SK-N-SH (cell line): Measurements from ENCODE around the gene SLC3A2. TPM values are rescaled to one million over a fixed set of nuclear protein-coding genes. Genes with fewer than 3 reads are reported as not detected.

Experiments used
- CTCF ChIA-PET: fragments of 300-600, 350-600 bp; formaldehyde crosslinking; extraction: SDS; loops from one replicate; lab custom pipeline; 2021; lab: Yijun Ruan, JAX
- POLR2A ChIA-PET: fragments of 350-600 bp; sonication (Branson Sonifier 250); formaldehyde crosslinking; extraction: SDS; loops from one replicate; lab custom pipeline; 2020; ENCODE audit warnings: antibody characterized with exemption, inconsistent platforms; lab: Yijun Ruan, JAX
- DNase-seq: peaks from one replicate; pipeline ENCODE4 v3.0.0; 2012
- H2AFZ ChIP-seq: fragments of 200-600 bp; sonication (generic); 2 replicates; pipeline ENCODE4 v1.8.1; 2016; ENCODE audit warnings: antibody characterized with exemption, mild to moderate bottlenecking, low read depth
- H3F3A ChIP-seq: fragments of 200-600 bp; sonication (generic); replicated peaks from 2 replicates; pipeline ENCODE3; 2016; ENCODE audit warnings: antibody characterized with exemption, mild to moderate bottlenecking; ENCODE audit not compliant: insufficient read depth
- H3K27ac ChIP-seq, 2 experiments: fragments of 200-500 bp in 1 of 2; fragments of 200-600 bp in 1 of 2; sonication (Bioruptor generic) in 1 of 2; sonication (generic), shearing (Covaris generic) in 1 of 2; 2 replicates each; pipeline versions ENCODE4 v1.5.1 to v1.6.1; 2014 to 2016; ENCODE audit warnings: low read depth in 2 of 2, inconsistent platforms in 1 of 2, low read length in 1 of 2, mild to moderate bottlenecking in 1 of 2, mixed read lengths in 1 of 2
- H3K27me3 ChIP-seq: fragments of 200-600 bp; sonication (generic), shearing (Covaris generic); 2 replicates; pipeline ENCODE4 v1.6.1; 2016; ENCODE audit warnings: mixed run types; ENCODE audit not compliant: insufficient read depth
- H3K36me3 ChIP-seq, 2 experiments: fragments of 200-500 bp in 1 of 2; fragments of 200-600 bp in 1 of 2; sonication (Bioruptor generic) in 1 of 2; sonication (generic) in 1 of 2; replicated peaks in 1 of 2; 2 replicates each; pipeline versions ENCODE3 to v1.5.1; 2014 to 2016; ENCODE audit warnings: low read length in 1 of 2, mild to moderate bottlenecking in 1 of 2; ENCODE audit not compliant: insufficient read depth in 2 of 2, control insufficient read depth in 1 of 2
- H3K4me1 ChIP-seq, 2 experiments: fragments of 200-500 bp in 1 of 2; fragments of 200-600 bp in 1 of 2; sonication (Bioruptor generic) in 1 of 2; sonication (generic), shearing (Covaris generic) in 1 of 2; 2 replicates each; pipeline versions ENCODE4 v1.5.1 to v1.6.1; 2014 to 2016; ENCODE audit warnings: low read depth in 1 of 2, low read length in 1 of 2, mixed run types in 1 of 2; ENCODE audit not compliant: insufficient read depth in 2 of 2, control insufficient read depth in 1 of 2
- H3K4me2 ChIP-seq: fragments of 200-600 bp; sonication (generic), shearing (Covaris generic); 2 replicates; pipeline ENCODE4 v1.6.1; 2017; ENCODE audit warnings: mixed run types
- H3K4me3 ChIP-seq, 2 experiments: fragments of 200-500 bp in 1 of 2; fragments of 200-600 bp in 1 of 2; sonication (Bioruptor generic) in 1 of 2; sonication (generic), shearing (Covaris generic) in 1 of 2; 2 replicates each; pipeline versions ENCODE4 v1.5.1 to v1.8.1; 2014 to 2016; ENCODE audit warnings: low read depth in 2 of 2, inconsistent platforms in 1 of 2, low read length in 1 of 2, mild to moderate bottlenecking in 1 of 2, mixed read lengths in 1 of 2, moderate library complexity in 1 of 2
- H3K79me2 ChIP-seq: fragments of 200-600 bp; sonication (generic); 2 replicates; pipeline ENCODE4 v1.8.1; 2017; ENCODE audit warnings: mild to moderate bottlenecking; ENCODE audit not compliant: insufficient read depth
- H3K9ac ChIP-seq: fragments of 200-600 bp; sonication (generic); 2 replicates; pipeline ENCODE4 v1.6.1; 2017; ENCODE audit warnings: mixed run types
- H3K9me2 ChIP-seq: fragments of 200-600 bp; sonication (generic); 2 replicates; pipeline ENCODE4 v1.6.1; 2017; ENCODE audit warnings: mixed run types
- H3K9me3 ChIP-seq: fragments of 200-600 bp; sonication (generic); 2 replicates; pipeline ENCODE4 v1.6.1; 2017; ENCODE audit warnings: mixed run types, mild to moderate bottlenecking, moderate library complexity
- H4K20me1 ChIP-seq: fragments of 200-600 bp; sonication (generic); 2 replicates; pipeline ENCODE4 v1.6.1; 2017; ENCODE audit warnings: mild to moderate bottlenecking, mixed run types; ENCODE audit not compliant: insufficient read depth
- CHD2 ChIP-seq: fragments of 150-350 bp; IDR thresholded peaks from 2 replicates; pipeline ENCODE4 v1.6.1; 2018; ENCODE audit warnings: low read length; ENCODE audit not compliant: partially characterized antibody
- ELF1 ChIP-seq: IDR thresholded peaks from 2 replicates; pipeline ENCODE4 v1.4.0; 2012
- EP300 ChIP-seq, 2 experiments: IDR thresholded peaks; 2 replicates each; pipeline versions ENCODE4 v1.4.0 to v1.6.1; 2012; ENCODE audit warnings: borderline replicate concordance in 1 of 2, low read depth in 1 of 2, low read length in 1 of 2
- EZH2phosphoT487 ChIP-seq: fragments of 200-600 bp; sonication (generic); IDR thresholded peaks from 2 replicates; pipeline ENCODE4 v1.6.1; 2017; ENCODE audit warnings: low read depth, mixed run types, mild to moderate bottlenecking, antibody characterized with exemption, moderate library complexity, borderline replicate concordance
- FOSL2 ChIP-seq: IDR thresholded peaks from 2 replicates; pipeline ENCODE4 v1.4.0; 2012; ENCODE audit warnings: low read depth, mild to moderate bottlenecking, moderate library complexity, borderline replicate concordance
- FOXJ3 ChIP-seq: sonication (generic); formaldehyde crosslinking; IDR thresholded peaks from 2 replicates; pipeline ENCODE4 v1.5.1; 2020; ENCODE audit warnings: mild to moderate bottlenecking, missing genetic modification reagents
- FOXM1 ChIP-seq: IDR thresholded peaks from 2 replicates; pipeline ENCODE4 v1.4.0; 2012; ENCODE audit warnings: low read depth, mild to moderate bottlenecking
- GABPA ChIP-seq: IDR thresholded peaks from 2 replicates; pipeline ENCODE4 v1.4.0; 2012; ENCODE audit warnings: low read depth, mild to moderate bottlenecking
- JUND ChIP-seq: IDR thresholded peaks from 2 replicates; pipeline ENCODE4 v1.4.0; 2012
- MEF2A ChIP-seq: IDR thresholded peaks from 2 replicates; pipeline ENCODE4 v1.4.0; 2012; ENCODE audit warnings: low read depth, borderline replicate concordance
- MXI1 ChIP-seq: IDR thresholded peaks from 2 replicates; pipeline ENCODE4 v1.6.1; 2012; ENCODE audit warnings: mild to moderate bottlenecking, low read depth, low read length, improper control_type of control experiment
- NFIC ChIP-seq: IDR thresholded peaks from 2 replicates; pipeline ENCODE4 v1.4.0; 2012; ENCODE audit warnings: borderline replicate concordance
- NRF1 ChIP-seq: IDR thresholded peaks from 2 replicates; pipeline ENCODE4 v1.6.1; 2012; ENCODE audit warnings: low read depth, mild to moderate bottlenecking, low read length
- POLR2AphosphoS5 ChIP-seq: IDR thresholded peaks from 2 replicates; pipeline ENCODE4 v1.6.1; 2012; ENCODE audit warnings: low read depth, low read length
- RAD21 ChIP-seq: IDR thresholded peaks from 2 replicates; pipeline ENCODE4 v1.6.1; 2012; ENCODE audit warnings: mild to moderate bottlenecking, low read length
- RCOR1 ChIP-seq: fragments of 150-350 bp; IDR thresholded peaks from 2 replicates; pipeline ENCODE4 v1.6.1; 2017; ENCODE audit warnings: antibody characterized with exemption, low read length
- RFX5 ChIP-seq: IDR thresholded peaks from 2 replicates; pipeline ENCODE4 v1.6.1; 2012; ENCODE audit warnings: mild to moderate bottlenecking, improper control_type of control experiment, low read length
- RXRA ChIP-seq: IDR thresholded peaks from 2 replicates; pipeline ENCODE4 v1.4.0; 2012; ENCODE audit warnings: low read depth, mild to moderate bottlenecking, borderline replicate concordance
- SIN3A ChIP-seq: IDR thresholded peaks from 2 replicates; pipeline ENCODE4 v1.6.1; 2012; ENCODE audit warnings: low read depth, mild to moderate bottlenecking, low read length, moderate library complexity, borderline replicate concordance
- SMC3 ChIP-seq: IDR thresholded peaks from 2 replicates; pipeline ENCODE4 v1.6.1; 2012; ENCODE audit warnings: low read depth, low read length, improper control_type of control experiment
- TCF12 ChIP-seq: IDR thresholded peaks from 2 replicates; pipeline ENCODE4 v1.4.0; 2012
- TEAD4 ChIP-seq: IDR thresholded peaks from 2 replicates; pipeline ENCODE4 v1.4.0; 2012; ENCODE audit warnings: mild to moderate bottlenecking, borderline replicate concordance; ENCODE audit not compliant: insufficient read depth
- YY1 ChIP-seq: IDR thresholded peaks from 2 replicates; pipeline ENCODE4 v1.4.0; 2012; ENCODE audit warnings: low read depth, mild to moderate bottlenecking
- WGBS: methylation state at CpG from one replicate; pipeline ENCODE4 v1.1.6; 2017; ENCODE audit warnings: low lambda C conversion rate; 5-methylcytosine and 5-hydroxymethylcytosine counted together
- polyA plus RNA-seq, 3 experiments: library from polyadenylated mRNA; depleted of rRNA; stranded (reverse); fragments of >200 nt; gene quantifications; 2 replicates each; pipeline ENCODE4 v1.2.3, GENCODE V29; 2012
- TF ChIP-seq, protein P1 (sequence below): fragments of 150-350 bp; IDR thresholded peaks from 2 replicates; pipeline ENCODE4 v1.6.1; 2017; ENCODE audit warnings: antibody characterized with exemption, low read length, low read depth, borderline replicate concordance
- TF ChIP-seq, protein P2 (sequence below): IDR thresholded peaks from 2 replicates; pipeline ENCODE4 v1.4.0; 2012; ENCODE audit warnings: low read depth, borderline replicate concordance
- TF ChIP-seq, protein P3 (sequence below): IDR thresholded peaks from 2 replicates; pipeline ENCODE4 v1.4.0; 2012; ENCODE audit warnings: low read depth
- TF ChIP-seq, protein P4 (sequence below): IDR thresholded peaks from 2 replicates; pipeline ENCODE4; 2012
- TF ChIP-seq, protein P5 (sequence below): IDR thresholded peaks from 2 replicates; pipeline ENCODE4 v1.4.0; 2012; ENCODE audit warnings: low read depth, borderline replicate concordance

SLC3A2 gene
- polyA plus RNA-seq, 1 of the 3 experiments (the other 2 are of a cell fraction): 308 TPM

DNA sequence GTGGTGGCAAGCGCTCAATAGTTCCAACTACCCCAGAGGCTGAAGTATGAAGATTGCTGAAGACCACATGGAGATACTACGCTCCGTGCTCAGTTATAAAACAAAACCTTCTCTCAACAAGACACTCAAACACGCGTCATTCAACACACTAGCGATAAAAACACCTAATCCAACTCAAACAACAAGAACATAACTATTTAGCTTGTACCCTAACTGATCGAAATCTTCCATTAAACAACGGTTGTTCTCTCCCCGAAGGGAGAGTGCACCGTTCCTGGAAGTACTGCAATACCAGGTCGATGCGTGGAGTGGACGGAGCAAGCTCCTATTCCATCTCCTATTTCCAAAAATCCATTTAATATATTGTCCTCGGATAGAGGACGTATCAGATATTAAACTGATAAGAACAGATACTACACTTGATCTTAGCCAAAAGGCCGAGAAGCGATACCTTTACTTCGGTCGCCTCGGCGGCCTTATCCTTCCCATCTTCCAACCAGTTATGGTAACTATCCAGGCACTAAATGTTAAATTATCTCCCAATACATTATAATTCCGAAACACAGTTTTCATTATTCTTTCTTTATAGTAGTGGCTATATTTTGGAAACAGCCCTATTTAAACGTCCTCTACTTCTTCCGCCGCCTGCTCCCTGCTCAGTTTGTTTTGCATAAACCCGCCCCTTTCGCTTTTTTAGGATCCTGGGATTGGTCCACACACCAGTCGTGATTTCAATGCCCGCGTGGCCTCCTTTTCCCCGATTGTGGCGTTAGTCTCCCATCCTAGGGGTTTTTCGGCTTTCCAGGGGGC lies 39.1 kb upstream of the SLC3A2 start:
- Histone ChIP-seq H3F3A (peaks cover 24% of the 10 kb centered on the region), H3K9me3 (no peaks in the 10 kb centered on the region), H3K9ac (peak overlapping the region; percentile 86), H2AFZ (peak overlapping the region; percentile 89), H3K9me2 (no peaks in the 10 kb centered on the region), H3K36me3 (peaks cover 0 to 2% of the 10 kb centered on the region in 2 experiments), H3K27me3 (no peaks in the 10 kb centered on the region), H3K79me2 (peaks cover 27% of the 10 kb centered on the region), H3K4me3 (peak overlapping the region; percentile 59 to 81), H3K4me1 (peaks cover 13 to 15% of the 10 kb centered on the region in 2 experiments; a peak in 2 of 4 replicates), H3K27ac (peak overlapping the region; percentile 94 to 95), H4K20me1 (no peaks in the 10 kb centered on the region), H3K4me2 (peak overlapping the region; percentile 86)
- POLR2A ChIA-PET: interaction anchor here (0.7 to 3.3 kb wide), 52 partner anchors 9 to 1077 kb away, joined by 3 to 146 read pairs (median 5); partner anchors contain the start of genes B3GAT3, BSCL2, C11orf98 and CSKMT
- CTCF ChIA-PET: interaction anchor here (0.9 to 3.0 kb wide), 7 partner anchors 9 to 80 kb away, joined by 3 to 18 read pairs (median 4); partner anchors contain the start of genes POLR2G, SLC3A2 and TMEM179B
- under 1% methylated on average over 33 of the region's 33 CpGs for WGBS
- DNase-seq: peak; percentile 87
- TF ChIP-seq CHD2 (peak; percentile 96), EP300 (IDR thresholded peaks at IDR 0.05; ENCODE audit: borderline replicate concordance in 1 of 2, low read depth in 1 of 2, low read length in 1 of 2) (peak; percentile 72 to 76; a peak in 3 of 4 replicates), RXRA (no peak), NRF1 (no peak), RCOR1 (peak; percentile 77), ELF1 (peak; percentile 74; the same call in 1 of the 2 replicates), EZH2phosphoT487 (no peak), FOSL2 (peak; percentile 35; the same call in 1 of the 2 replicates), FOXJ3 (CRISPR knock-in tag) (peak; percentile 75), TCF12 (peak; percentile 83), TEAD4 (peak; percentile 75; the same call in 1 of the 2 replicates), NFIC (peak; percentile 61), MXI1 (peak; percentile 95), RAD21 (no peak), YY1 (peak; percentile 67; the same call in 1 of the 2 replicates), GABPA (peak; percentile 30; the same call in 1 of the 2 replicates), SMC3 (no peak), SIN3A (peak; percentile 100), POLR2AphosphoS5 (peak; percentile 100), MEF2A (peak; percentile 25; the same call in 1 of the 2 replicates), JUND (peak; percentile 86), RFX5 (peak; percentile 41; the same call in 1 of the 2 replicates), FOXM1 (peak; percentile 63; the same call in 1 of the 2 replicates)
- TF ChIP-seq, protein P1, sequence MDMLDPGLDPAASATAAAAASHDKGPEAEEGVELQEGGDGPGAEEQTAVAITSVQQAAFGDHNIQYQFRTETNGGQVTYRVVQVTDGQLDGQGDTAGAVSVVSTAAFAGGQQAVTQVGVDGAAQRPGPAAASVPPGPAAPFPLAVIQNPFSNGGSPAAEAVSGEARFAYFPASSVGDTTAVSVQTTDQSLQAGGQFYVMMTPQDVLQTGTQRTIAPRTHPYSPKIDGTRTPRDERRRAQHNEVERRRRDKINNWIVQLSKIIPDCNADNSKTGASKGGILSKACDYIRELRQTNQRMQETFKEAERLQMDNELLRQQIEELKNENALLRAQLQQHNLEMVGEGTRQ: no peak
- TF ChIP-seq, protein P2, sequence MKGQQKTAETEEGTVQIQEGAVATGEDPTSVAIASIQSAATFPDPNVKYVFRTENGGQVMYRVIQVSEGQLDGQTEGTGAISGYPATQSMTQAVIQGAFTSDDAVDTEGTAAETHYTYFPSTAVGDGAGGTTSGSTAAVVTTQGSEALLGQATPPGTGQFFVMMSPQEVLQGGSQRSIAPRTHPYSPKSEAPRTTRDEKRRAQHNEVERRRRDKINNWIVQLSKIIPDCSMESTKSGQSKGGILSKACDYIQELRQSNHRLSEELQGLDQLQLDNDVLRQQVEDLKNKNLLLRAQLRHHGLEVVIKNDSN: no peak
- TF ChIP-seq, protein P3, sequence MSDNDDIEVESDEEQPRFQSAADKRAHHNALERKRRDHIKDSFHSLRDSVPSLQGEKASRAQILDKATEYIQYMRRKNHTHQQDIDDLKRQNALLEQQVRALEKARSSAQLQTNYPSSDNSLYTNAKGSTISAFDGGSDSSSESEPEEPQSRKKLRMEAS: peak; percentile 67
- TF ChIP-seq, protein P4, sequence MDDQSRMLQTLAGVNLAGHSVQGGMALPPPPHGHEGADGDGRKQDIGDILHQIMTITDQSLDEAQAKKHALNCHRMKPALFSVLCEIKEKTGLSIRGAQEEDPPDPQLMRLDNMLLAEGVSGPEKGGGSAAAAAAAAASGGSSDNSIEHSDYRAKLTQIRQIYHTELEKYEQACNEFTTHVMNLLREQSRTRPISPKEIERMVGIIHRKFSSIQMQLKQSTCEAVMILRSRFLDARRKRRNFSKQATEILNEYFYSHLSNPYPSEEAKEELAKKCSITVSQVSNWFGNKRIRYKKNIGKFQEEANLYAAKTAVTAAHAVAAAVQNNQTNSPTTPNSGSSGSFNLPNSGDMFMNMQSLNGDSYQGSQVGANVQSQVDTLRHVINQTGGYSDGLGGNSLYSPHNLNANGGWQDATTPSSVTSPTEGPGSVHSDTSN: peak; percentile 79
- TF ChIP-seq, protein P5, sequence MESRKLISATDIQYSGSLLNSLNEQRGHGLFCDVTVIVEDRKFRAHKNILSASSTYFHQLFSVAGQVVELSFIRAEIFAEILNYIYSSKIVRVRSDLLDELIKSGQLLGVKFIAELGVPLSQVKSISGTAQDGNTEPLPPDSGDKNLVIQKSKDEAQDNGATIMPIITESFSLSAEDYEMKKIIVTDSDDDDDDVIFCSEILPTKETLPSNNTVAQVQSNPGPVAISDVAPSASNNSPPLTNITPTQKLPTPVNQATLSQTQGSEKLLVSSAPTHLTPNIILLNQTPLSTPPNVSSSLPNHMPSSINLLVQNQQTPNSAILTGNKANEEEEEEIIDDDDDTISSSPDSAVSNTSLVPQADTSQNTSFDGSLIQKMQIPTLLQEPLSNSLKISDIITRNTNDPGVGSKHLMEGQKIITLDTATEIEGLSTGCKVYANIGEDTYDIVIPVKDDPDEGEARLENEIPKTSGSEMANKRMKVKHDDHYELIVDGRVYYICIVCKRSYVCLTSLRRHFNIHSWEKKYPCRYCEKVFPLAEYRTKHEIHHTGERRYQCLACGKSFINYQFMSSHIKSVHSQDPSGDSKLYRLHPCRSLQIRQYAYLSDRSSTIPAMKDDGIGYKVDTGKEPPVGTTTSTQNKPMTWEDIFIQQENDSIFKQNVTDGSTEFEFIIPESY: peak; percentile 96
